ENCODE measurements around the gene CAMKK2.

CAMKK2 gene

DNA sequence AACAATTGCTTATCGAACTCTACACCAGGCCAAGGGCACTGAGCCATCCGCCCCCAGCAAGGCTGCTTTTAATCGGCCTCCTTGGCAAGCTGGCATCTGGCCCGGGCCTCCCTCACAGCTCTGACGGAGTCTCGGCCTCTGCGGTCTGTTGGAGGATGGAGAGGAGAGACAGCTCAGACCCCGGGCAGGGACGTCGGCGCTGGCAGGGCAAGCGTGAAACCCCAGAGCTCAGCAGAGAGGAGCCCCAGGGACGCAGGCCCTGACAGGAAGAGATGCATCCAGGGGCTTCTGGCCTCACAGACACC is 17.5 kb downstream of the CAMKK2 start:
- H3K9ac ChIP-seq (ENCODE audit: low read length in 2 of 2), result no peak overlapping the region
- no peaks in the 10 kb centered on the region for H3K27me3 ChIP-seq (ENCODE audit: control insufficient read depth in 1 of 2, insufficient read depth in 2 of 2, low read length in 2 of 2)
- H3K9me3 ChIP-seq (ENCODE audit: control insufficient read depth in 2 of 2, low read length in 2 of 2), result no peaks in the 10 kb centered on the region
- H3K27ac ChIP-seq (ENCODE audit: low read length), result peak overlapping the region; percentile 6
- peaks cover 16% of the 10 kb centered on the region for H3K4me1 ChIP-seq (ENCODE audit: control insufficient read depth, insufficient read depth, low read length)
- peaks cover 2 to 3% of the 10 kb centered on the region in 2 donors for H3K36me3 ChIP-seq (ENCODE audit: control insufficient read depth in 2 of 2, insufficient read depth in 2 of 2, low read length in 2 of 2)
- H3K4me3 ChIP-seq (ENCODE audit: low read length in 2 of 2), result no peak overlapping the region

GRCh38 chr12:121278169-121279070 is 18.1 kb downstream of the CAMKK2 start:
- peaks cover 16% of the 10 kb centered on the region for H3K4me1 ChIP-seq (ENCODE audit: control insufficient read depth, insufficient read depth, low read length)
- H3K4me3 ChIP-seq (ENCODE audit: low read length in 2 of 2), result no peak overlapping the region
- H3K27me3 ChIP-seq (ENCODE audit: control insufficient read depth in 1 of 2, insufficient read depth in 2 of 2, low read length in 2 of 2), result no peaks in the 10 kb centered on the region
- H3K9me3 ChIP-seq (ENCODE audit: control insufficient read depth in 2 of 2, low read length in 2 of 2), result no peaks in the 10 kb centered on the region
- H3K9ac ChIP-seq (ENCODE audit: low read length in 2 of 2), result no peak overlapping the region
- peak overlapping the region; percentile 6 for H3K27ac ChIP-seq (ENCODE audit: low read length)
- H3K36me3 ChIP-seq (ENCODE audit: control insufficient read depth in 2 of 2, insufficient read depth in 2 of 2, low read length in 2 of 2), result peaks cover 5 to 7% of the 10 kb centered on the region in 2 donors

DNA sequence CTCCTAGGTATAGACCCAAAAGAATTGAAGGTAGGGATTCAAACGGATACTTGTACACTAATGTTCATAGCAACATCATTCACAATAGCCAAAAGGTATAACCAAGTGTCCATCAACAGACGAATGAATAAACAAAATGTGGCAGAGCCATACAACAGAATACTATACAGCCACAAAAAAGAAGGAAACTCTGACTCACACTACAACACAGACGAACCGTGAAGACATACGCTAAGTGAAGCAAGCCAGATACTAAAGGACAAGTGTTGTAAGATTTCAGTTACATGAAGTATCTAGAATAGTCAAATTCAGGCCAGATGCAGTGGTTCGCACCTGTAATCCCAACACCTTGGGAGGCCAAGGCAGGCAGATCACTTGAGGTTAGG is 19.1 kb downstream of the CAMKK2 start:
- H3K36me3 ChIP-seq (ENCODE audit: control insufficient read depth in 2 of 2, insufficient read depth in 2 of 2, low read length in 2 of 2), result peaks cover 5 to 9% of the 10 kb centered on the region in 2 donors
- H3K9me3 ChIP-seq (ENCODE audit: control insufficient read depth in 2 of 2, low read length in 2 of 2), result no peaks in the 10 kb centered on the region
- no peak overlapping the region for H3K27ac ChIP-seq (ENCODE audit: low read length)
- H3K4me1 ChIP-seq (ENCODE audit: control insufficient read depth, insufficient read depth, low read length), result peaks cover 11% of the 10 kb centered on the region
- H3K9ac ChIP-seq (ENCODE audit: low read length in 2 of 2), result no peak overlapping the region
- no peak overlapping the region for H3K4me3 ChIP-seq (ENCODE audit: low read length in 2 of 2)
- H3K27me3 ChIP-seq (ENCODE audit: control insufficient read depth in 1 of 2, insufficient read depth in 2 of 2, low read length in 2 of 2), result no peaks in the 10 kb centered on the region

DNA sequence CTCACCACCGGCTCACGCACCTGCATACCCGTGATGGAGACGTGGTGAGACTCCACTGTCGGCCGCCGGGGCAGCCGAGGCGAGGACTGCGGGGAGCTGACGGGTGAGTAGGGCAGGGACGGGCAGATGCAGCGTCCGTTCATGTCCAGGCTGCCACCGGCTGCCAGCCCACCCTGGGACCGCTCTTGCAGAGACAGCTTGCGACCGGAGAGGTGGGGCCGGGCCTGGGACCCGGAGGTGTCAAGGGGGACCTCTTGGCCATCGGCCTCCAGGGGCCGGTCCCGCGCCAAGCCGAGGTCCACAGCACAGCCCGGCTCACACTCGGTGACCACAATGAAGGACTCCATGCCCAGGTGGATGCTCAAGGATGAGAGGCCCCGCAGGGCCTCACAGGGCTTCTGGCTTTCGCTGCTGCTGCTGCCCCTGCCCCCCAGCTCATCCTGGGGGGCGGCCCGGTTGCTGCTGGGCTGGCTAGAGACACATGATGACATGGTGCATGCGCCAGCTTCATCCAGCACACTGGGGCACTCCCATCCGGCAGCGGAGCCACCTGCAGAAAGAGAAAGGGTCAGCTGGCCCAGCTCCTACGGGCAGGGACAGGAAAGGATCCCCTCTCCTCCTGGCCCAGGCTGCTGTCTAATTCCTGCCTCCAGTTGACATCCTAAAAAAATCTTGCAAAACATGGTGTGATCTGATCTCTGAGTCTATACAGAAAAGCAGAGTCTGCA is 22.3 kb downstream of the CAMKK2 start:
- H3K4me1 ChIP-seq (ENCODE audit: control insufficient read depth, insufficient read depth, low read length), result peaks cover 3% of the 10 kb centered on the region
- peaks cover 9 to 20% of the 10 kb centered on the region in 2 donors for H3K36me3 ChIP-seq (ENCODE audit: control insufficient read depth in 2 of 2, insufficient read depth in 2 of 2, low read length in 2 of 2)
- no peaks in the 10 kb centered on the region for H3K9me3 ChIP-seq (ENCODE audit: control insufficient read depth in 2 of 2, low read length in 2 of 2)
- no peak overlapping the region for H3K4me3 ChIP-seq (ENCODE audit: low read length in 2 of 2)
- no peaks in the 10 kb centered on the region for H3K27me3 ChIP-seq (ENCODE audit: control insufficient read depth in 1 of 2, insufficient read depth in 2 of 2, low read length in 2 of 2)
- no peak overlapping the region for H3K9ac ChIP-seq (ENCODE audit: low read length in 2 of 2)
- no peak overlapping the region for H3K27ac ChIP-seq (ENCODE audit: low read length)

- peaks cover 3% of the 10 kb centered on the region for H3K4me1 ChIP-seq (ENCODE audit: control insufficient read depth, insufficient read depth, low read length)
- peaks cover 16 to 24% of the 10 kb centered on the region in 2 donors for H3K36me3 ChIP-seq (ENCODE audit: control insufficient read depth in 2 of 2, insufficient read depth in 2 of 2, low read length in 2 of 2)
- no peaks in the 10 kb centered on the region for H3K27me3 ChIP-seq (ENCODE audit: control insufficient read depth in 1 of 2, insufficient read depth in 2 of 2, low read length in 2 of 2)
- H3K9me3 ChIP-seq (ENCODE audit: control insufficient read depth in 2 of 2, low read length in 2 of 2), result no peaks in the 10 kb centered on the region
- no peak overlapping the region for H3K27ac ChIP-seq (ENCODE audit: low read length)
- H3K4me3 ChIP-seq (ENCODE audit: low read length in 2 of 2), result no peak overlapping the region
- H3K9ac ChIP-seq (ENCODE audit: low read length in 2 of 2), result no peak overlapping the region
These were observed 23.1 kb downstream of the CAMKK2 start for GRCh38 chr12:121273364-121273896.

DNA sequence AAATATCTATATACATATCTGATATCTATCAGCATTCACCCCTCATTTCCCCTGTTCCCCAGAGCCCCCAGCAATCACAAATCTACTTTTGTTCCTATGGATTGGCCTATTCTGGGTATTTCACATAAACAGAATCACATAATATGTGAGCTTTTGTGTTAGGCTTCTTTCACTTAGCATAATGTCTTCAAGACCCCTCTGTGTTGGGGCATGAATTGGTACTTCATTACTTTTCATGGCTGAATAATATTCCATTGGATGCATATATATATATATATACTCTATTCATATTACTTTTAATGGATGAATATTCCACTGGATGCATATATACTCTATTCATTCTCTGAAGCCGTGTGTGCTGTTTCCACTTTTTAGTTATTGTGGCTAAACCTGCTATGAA is 28.7 kb downstream of the CAMKK2 start:
- no peak overlapping the region for H3K4me3 ChIP-seq (ENCODE audit: low read length in 2 of 2)
- no peaks in the 10 kb centered on the region for H3K27me3 ChIP-seq (ENCODE audit: control insufficient read depth in 1 of 2, insufficient read depth in 2 of 2, low read length in 2 of 2)
- H3K36me3 ChIP-seq (ENCODE audit: control insufficient read depth in 2 of 2, insufficient read depth in 2 of 2, low read length in 2 of 2), result peaks cover 23 to 33% of the 10 kb centered on the region in 2 donors
- H3K27ac ChIP-seq (ENCODE audit: low read length), result no peak overlapping the region
- H3K9ac ChIP-seq (ENCODE audit: low read length in 2 of 2), result no peak overlapping the region
- H3K9me3 ChIP-seq (ENCODE audit: control insufficient read depth in 2 of 2, low read length in 2 of 2), result no peaks in the 10 kb centered on the region
- H3K4me1 ChIP-seq (ENCODE audit: control insufficient read depth, insufficient read depth, low read length), result no peaks in the 10 kb centered on the region

- Histone ChIP-seq H3K27ac (ENCODE audit: low read length) (no peak overlapping the region), H3K36me3 (ENCODE audit: control insufficient read depth in 2 of 2, insufficient read depth in 2 of 2, low read length in 2 of 2) (peaks cover 31 to 43% of the 10 kb centered on the region in 2 donors), H3K4me1 (ENCODE audit: control insufficient read depth, insufficient read depth, low read length) (no peaks in the 10 kb centered on the region), H3K4me3 (ENCODE audit: low read length in 2 of 2) (no peak overlapping the region), H3K9me3 (ENCODE audit: control insufficient read depth in 2 of 2, low read length in 2 of 2) (no peaks in the 10 kb centered on the region), H3K27me3 (ENCODE audit: control insufficient read depth in 1 of 2, insufficient read depth in 2 of 2, low read length in 2 of 2) (no peaks in the 10 kb centered on the region), H3K9ac (ENCODE audit: low read length in 2 of 2) (no peak overlapping the region)
These were observed 31.5 kb downstream of the CAMKK2 start for GRCh38 chr12:121264951-121265515.

GRCh38 chr12:121264135-121264534 is 32.4 kb downstream of the CAMKK2 start:
- Histone ChIP-seq H3K27ac (ENCODE audit: low read length) (no peak overlapping the region), H3K4me3 (ENCODE audit: low read length in 2 of 2) (no peak overlapping the region), H3K9me3 (ENCODE audit: control insufficient read depth in 2 of 2, low read length in 2 of 2) (no peaks in the 10 kb centered on the region), H3K9ac (ENCODE audit: low read length in 2 of 2) (no peak overlapping the region), H3K36me3 (ENCODE audit: control insufficient read depth in 2 of 2, insufficient read depth in 2 of 2, low read length in 2 of 2) (peaks cover 32 to 40% of the 10 kb centered on the region in 2 donors), H3K4me1 (ENCODE audit: control insufficient read depth, insufficient read depth, low read length) (no peaks in the 10 kb centered on the region), H3K27me3 (ENCODE audit: control insufficient read depth in 1 of 2, insufficient read depth in 2 of 2, low read length in 2 of 2) (no peaks in the 10 kb centered on the region)

DNA sequence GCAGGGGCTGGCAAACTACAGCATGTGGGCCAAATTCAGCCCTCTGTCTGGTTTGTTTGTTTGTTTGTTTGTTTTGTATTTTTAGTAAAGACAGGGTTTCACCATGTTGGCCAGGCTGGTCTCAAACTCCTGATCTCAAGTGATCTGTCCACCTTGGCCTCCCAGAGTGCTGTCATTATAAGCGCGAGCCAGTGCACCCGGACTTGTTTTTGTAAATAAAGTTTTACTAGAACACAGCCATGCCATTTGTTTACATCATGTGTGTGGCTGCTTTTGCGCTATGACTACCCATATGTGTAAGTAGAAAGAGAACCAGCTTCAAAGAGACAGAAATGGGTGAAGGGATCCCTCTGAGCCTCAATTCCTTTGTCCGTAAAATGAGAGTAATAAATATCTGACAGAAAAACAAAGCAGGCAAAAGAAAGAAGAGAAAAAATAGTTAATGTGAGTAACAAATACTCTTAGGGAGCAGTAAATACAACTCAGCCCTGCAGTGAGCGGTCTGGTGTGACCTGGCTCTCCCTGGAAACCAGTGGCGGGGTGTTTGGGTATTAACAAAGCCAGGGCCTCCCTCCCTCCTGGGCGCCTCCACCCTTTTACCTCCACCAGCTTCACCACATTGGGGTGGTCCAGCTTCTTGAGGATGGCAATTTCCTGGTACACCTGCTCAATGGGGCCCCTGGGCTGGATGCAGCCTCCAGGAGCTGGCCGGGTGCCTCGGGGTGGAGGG is 33.1 kb downstream of the CAMKK2 start:
- H3K36me3 ChIP-seq (ENCODE audit: control insufficient read depth in 2 of 2, insufficient read depth in 2 of 2, low read length in 2 of 2), result peaks cover 26 to 38% of the 10 kb centered on the region in 2 donors

GRCh38 chr12:121261398-121261797 is 35.1 kb downstream of the CAMKK2 start:
- H3K9ac ChIP-seq (ENCODE audit: low read length in 2 of 2), result no peak overlapping the region
- no peaks in the 10 kb centered on the region for H3K9me3 ChIP-seq (ENCODE audit: control insufficient read depth in 2 of 2, low read length in 2 of 2)
- H3K36me3 ChIP-seq (ENCODE audit: control insufficient read depth in 2 of 2, insufficient read depth in 2 of 2, low read length in 2 of 2), result peaks cover 29 to 42% of the 10 kb centered on the region in 2 donors
- no peaks in the 10 kb centered on the region for H3K27me3 ChIP-seq (ENCODE audit: control insufficient read depth in 1 of 2, insufficient read depth in 2 of 2, low read length in 2 of 2)
- no peak overlapping the region for H3K27ac ChIP-seq (ENCODE audit: low read length)
- H3K4me1 ChIP-seq (ENCODE audit: control insufficient read depth, insufficient read depth, low read length), result no peaks in the 10 kb centered on the region
- H3K4me3 ChIP-seq (ENCODE audit: low read length in 2 of 2), result no peak overlapping the region

More for the DNA sequence above, 33.1 kb downstream of the CAMKK2 start:
- Histone ChIP-seq H3K4me3 (ENCODE audit: low read length in 2 of 2) (no peak overlapping the region), H3K27ac (ENCODE audit: low read length) (no peak overlapping the region), H3K27me3 (ENCODE audit: control insufficient read depth in 1 of 2, insufficient read depth in 2 of 2, low read length in 2 of 2) (no peaks in the 10 kb centered on the region), H3K9me3 (ENCODE audit: control insufficient read depth in 2 of 2, low read length in 2 of 2) (no peaks in the 10 kb centered on the region), H3K4me1 (ENCODE audit: control insufficient read depth, insufficient read depth, low read length) (no peaks in the 10 kb centered on the region), H3K9ac (ENCODE audit: low read length in 2 of 2) (no peak overlapping the region)

All from stomach smooth muscle (tissue), 2 donors.